ENCODE measurements around the gene SNX21. TPM values are rescaled to one million over a fixed set of nuclear protein-coding genes. Genes with fewer than 3 reads are reported as not detected.
A peak's percentile ranks its signal among the peaks of the same experiment; 100 is the strongest.

SNX21 gene
- total and polyA plus RNA-seq, 2 donors from 2014 or later, result 23.2 to 35.6 TPM

DNA sequence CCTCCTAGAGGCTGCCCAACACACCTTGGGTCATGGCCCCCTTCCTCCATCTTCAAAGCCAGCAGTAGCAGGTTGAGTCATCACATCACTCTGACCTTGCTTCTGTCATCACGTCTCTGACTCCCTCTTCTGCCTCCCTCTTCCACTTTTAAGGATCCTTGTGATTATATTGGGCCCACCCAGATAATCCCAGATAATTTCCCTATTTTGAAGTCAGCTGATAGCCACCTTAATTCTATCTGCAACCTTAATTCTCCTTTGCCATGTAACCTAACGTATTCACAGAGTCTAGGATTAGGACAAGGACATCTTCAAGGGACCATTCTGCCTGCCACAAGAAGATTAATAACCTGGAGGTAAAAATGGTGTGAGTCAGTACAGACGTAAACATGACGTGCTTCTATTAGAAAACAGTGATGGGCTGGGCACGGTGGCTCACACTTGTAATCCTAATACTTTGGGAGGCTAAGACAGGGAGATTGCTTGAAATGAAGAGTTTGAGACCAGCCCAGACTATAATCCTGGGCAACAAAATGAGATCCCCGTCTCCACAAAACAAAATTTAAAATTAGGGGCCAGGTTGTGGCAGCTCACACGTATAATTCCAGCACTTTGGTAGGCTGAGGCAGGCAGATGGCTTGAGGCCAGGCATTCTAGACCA lies 27.1 kb downstream of the SNX21 start:
- no peak for DNase-seq
- no peak for FAIRE-seq
- no peak overlapping the region for H3K9ac ChIP-seq (ENCODE audit: low read length in 3 of 3)
- H3K27ac ChIP-seq (ENCODE audit: low read depth in 2 of 2, low read length in 2 of 2), result no peak overlapping the region
- intact Hi-C loops (cut with DNase I), result no loop called here
- no peaks in the 10 kb centered on the region for H3K27me3 ChIP-seq (ENCODE audit: control insufficient read depth, insufficient read depth, low read length)
- TF ChIP-seq, protein P1, sequence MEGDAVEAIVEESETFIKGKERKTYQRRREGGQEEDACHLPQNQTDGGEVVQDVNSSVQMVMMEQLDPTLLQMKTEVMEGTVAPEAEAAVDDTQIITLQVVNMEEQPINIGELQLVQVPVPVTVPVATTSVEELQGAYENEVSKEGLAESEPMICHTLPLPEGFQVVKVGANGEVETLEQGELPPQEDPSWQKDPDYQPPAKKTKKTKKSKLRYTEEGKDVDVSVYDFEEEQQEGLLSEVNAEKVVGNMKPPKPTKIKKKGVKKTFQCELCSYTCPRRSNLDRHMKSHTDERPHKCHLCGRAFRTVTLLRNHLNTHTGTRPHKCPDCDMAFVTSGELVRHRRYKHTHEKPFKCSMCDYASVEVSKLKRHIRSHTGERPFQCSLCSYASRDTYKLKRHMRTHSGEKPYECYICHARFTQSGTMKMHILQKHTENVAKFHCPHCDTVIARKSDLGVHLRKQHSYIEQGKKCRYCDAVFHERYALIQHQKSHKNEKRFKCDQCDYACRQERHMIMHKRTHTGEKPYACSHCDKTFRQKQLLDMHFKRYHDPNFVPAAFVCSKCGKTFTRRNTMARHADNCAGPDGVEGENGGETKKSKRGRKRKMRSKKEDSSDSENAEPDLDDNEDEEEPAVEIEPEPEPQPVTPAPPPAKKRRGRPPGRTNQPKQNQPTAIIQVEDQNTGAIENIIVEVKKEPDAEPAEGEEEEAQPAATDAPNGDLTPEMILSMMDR (IDR thresholded peaks at IDR 0.05; ENCODE audit: borderline replicate concordance, extremely low read depth, insufficient read depth), result no peak
- H3K36me3 ChIP-seq (ENCODE audit: control insufficient read depth in 2 of 3, insufficient read depth in 3 of 3, low read length in 3 of 3), result no peaks in the 10 kb centered on the region
- no peak overlapping the region for H3K4me3 ChIP-seq (ENCODE audit: low read length in 3 of 3)
- H3K9me3 ChIP-seq (ENCODE audit: control insufficient read depth in 2 of 3, insufficient read depth in 1 of 3, low read length in 3 of 3), result no peaks in the 10 kb centered on the region
- H3K4me1 ChIP-seq (ENCODE audit: control insufficient read depth in 2 of 3, insufficient read depth in 2 of 3, low read depth in 1 of 3, low read length in 3 of 3), result peaks cover 0 to 21% (median 7%) of the 10 kb centered on the region in 3 donors

DNA sequence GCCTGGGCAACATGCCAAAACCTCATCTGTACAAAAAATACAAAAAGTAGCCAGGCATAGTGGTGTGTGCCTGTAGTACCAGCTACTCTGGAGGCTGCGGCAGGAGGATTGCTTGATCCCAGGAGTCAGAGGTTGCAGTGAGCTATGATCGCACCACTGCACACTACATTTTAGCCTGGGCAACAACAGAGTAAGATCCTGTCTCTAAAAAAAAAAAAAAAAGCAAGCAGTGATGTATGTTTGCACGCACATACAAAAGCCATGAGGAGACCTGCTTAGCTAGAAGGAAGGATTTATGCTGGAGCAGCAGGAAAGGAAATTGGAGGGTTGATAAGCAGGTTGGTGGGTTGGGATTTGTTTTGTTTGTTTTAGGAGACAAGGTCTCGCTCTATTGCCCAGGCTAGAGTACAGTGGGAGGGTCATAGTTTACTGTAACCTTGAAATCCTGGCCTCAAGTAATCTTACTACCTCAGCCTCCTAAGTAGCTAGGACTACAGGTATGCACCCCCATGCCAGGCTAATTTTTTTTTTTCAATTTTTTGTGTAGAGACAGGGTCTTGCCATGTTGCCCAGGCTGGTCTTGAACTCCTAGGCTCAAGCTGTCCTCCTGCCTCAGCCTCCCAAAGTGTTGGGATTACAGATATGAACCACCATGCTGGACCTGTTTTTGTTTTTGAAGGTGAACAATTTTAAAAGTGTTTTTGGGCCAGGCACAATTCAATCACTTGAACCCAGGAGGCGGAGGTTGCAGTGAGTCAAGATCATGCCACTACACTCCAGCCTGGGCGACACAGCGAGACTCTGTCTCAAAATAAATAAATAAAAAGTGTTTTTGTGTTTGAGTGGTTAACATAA lies 27.8 kb downstream of the SNX21 start:
- no peaks in the 10 kb centered on the region for H3K27me3 ChIP-seq (ENCODE audit: control insufficient read depth, insufficient read depth, low read length)
- intact Hi-C loops (cut with DNase I), result no loop called here
- H3K9ac ChIP-seq (ENCODE audit: low read length in 3 of 3), result no peak overlapping the region
- TF ChIP-seq, protein P1 (IDR thresholded peaks at IDR 0.05; ENCODE audit: borderline replicate concordance, extremely low read depth, insufficient read depth), result no peak
- H3K27ac ChIP-seq (ENCODE audit: low read depth in 2 of 2, low read length in 2 of 2), result no peak overlapping the region
- H3K36me3 ChIP-seq (ENCODE audit: control insufficient read depth in 2 of 3, insufficient read depth in 3 of 3, low read length in 3 of 3), result no peaks in the 10 kb centered on the region
- peak in 1 of 5 donors; percentile 23 for DNase-seq
- no peaks in the 10 kb centered on the region for H3K9me3 ChIP-seq (ENCODE audit: control insufficient read depth in 2 of 3, insufficient read depth in 1 of 3, low read length in 3 of 3)
- no peak overlapping the region for H3K4me3 ChIP-seq (ENCODE audit: low read length in 3 of 3)
- FAIRE-seq, result no peak
- H3K4me1 ChIP-seq (ENCODE audit: control insufficient read depth in 2 of 3, insufficient read depth in 2 of 3, low read depth in 1 of 3, low read length in 3 of 3), result peaks cover 0 to 14% (median 0%) of the 10 kb centered on the region in 3 donors

DNA sequence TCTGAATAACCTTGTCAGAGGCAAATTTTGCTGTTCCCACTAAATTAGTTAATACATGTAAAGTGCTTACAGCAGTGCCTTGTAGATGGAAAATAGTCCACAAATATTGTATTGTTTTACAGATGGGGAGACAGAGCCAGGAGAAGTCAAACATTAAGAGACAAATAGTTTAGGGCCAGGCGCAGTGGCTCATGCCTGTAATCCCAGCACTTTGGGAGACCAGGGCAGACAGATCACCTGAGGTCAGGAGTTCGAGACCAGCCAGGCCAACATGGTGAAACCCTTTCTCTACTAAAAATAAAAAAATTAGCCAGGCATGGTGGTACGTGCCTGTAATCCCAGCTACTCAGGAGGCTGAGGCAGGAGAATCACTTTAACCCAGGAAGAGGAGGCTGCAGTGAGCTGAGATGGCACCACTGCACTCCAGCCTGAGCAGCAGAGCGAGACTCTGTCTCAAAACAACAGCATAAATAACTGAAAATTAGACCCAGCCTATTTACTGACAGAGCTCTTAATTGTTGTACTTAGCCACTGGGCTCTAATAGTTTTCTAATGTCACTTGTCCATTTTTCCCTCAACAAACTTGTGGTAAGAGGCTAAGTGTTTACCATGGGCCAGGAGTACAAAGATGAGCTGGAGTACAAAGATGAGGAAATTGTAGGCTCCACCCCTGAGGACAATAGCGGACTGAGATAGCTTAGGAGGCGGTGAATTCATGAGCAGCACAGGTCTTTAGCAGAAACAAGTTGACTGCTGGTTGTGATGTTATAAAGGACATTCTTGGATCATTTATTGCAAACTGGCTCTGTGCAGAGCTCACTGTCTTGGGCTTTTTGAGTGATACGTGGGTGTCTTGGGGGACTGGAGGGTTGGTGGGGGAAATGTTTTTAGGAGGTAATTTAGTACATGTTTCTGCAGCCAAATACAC lies 30.2 kb downstream of the SNX21 start:
- H3K4me1 ChIP-seq (ENCODE audit: control insufficient read depth in 2 of 3, insufficient read depth in 2 of 3, low read depth in 1 of 3, low read length in 3 of 3), result peaks cover 0 to 6% (median 0%) of the 10 kb centered on the region in 3 donors
- no peak for FAIRE-seq
- intact Hi-C loops (cut with DNase I), result no loop called here
- DNase-seq, result no peak
- H3K27me3 ChIP-seq (ENCODE audit: control insufficient read depth, insufficient read depth, low read length), result no peaks in the 10 kb centered on the region
- H3K36me3 ChIP-seq (ENCODE audit: control insufficient read depth in 2 of 3, insufficient read depth in 3 of 3, low read length in 3 of 3), result no peaks in the 10 kb centered on the region
- H3K4me3 ChIP-seq (ENCODE audit: low read length in 3 of 3), result no peak overlapping the region
- H3K27ac ChIP-seq (ENCODE audit: low read depth in 2 of 2, low read length in 2 of 2), result no peak overlapping the region
- H3K9me3 ChIP-seq (ENCODE audit: control insufficient read depth in 2 of 3, insufficient read depth in 1 of 3, low read length in 3 of 3), result no peaks in the 10 kb centered on the region
- TF ChIP-seq, protein P1 (IDR thresholded peaks at IDR 0.05; ENCODE audit: borderline replicate concordance, extremely low read depth, insufficient read depth), result no peak
- H3K9ac ChIP-seq (ENCODE audit: low read length in 3 of 3), result no peak overlapping the region

Measured in kidney (tissue), 14 donors.